Measurements from ENCODE around the gene CAPN15. TPM values are rescaled to one million over a fixed set of nuclear protein-coding genes. Genes with fewer than 3 reads are reported as not detected.

The CAPN15 gene
- total RNA-seq, 2 experiments from 2014 or later = 32.9 to 54.0 TPM

GRCh38 chr16:561957-562938 lies 34.7 kb downstream of the CAPN15 start:
- BruUV-seq (replicated peaks) = no TSS peak
- Histone ChIP-seq H3K4me1 (ENCODE audit: insufficient read depth, low read length, poor library complexity, severe bottlenecking) (peaks cover 15% of the 10 kb centered on the region), H3K27ac (ENCODE audit: low read depth, low read length, poor library complexity, severe bottlenecking) (no peak overlapping the region), H3K9me2 (ENCODE audit: insufficient read depth, low read length) (no peaks in the 10 kb centered on the region), H3K4me3 (ENCODE audit: low read depth, low read length, poor library complexity, severe bottlenecking) (no peak overlapping the region), H3K79me2 (ENCODE audit: insufficient read depth, low read depth, low read length) (no peaks in the 10 kb centered on the region), H2AFZ (ENCODE audit: low read length) (no peak overlapping the region), H3K4me2 (ENCODE audit: low read length) (no peak overlapping the region), H3K9me3 (ENCODE audit: low read length) (no peaks in the 10 kb centered on the region), H4K20me1 (ENCODE audit: insufficient read depth, low read length) (no peaks in the 10 kb centered on the region), H3K36me3 (ENCODE audit: insufficient read depth, low read length) (no peaks in the 10 kb centered on the region)
- POLR2A ChIA-PET = interaction anchor here (0.5 kb wide), 1 partner anchor 33 kb away, joined by 5 read pairs; no protein-coding TSS in a partner anchor
- CTCF ChIA-PET (ENCODE audit: unreplicated experiment) = no interaction called here
- no peak for DNase-seq (ENCODE audit: low spot score)
- intact Hi-C loops (cut with micrococcal nuclease; ENCODE audit: unreplicated experiment) = no loop called here
- TF ChIP-seq CTCF (conservative IDR thresholded peaks at IDR 0.05; ENCODE audit: low read length) (no peak), EZH2phosphoT487 (IDR thresholded peaks at IDR 0.05; ENCODE audit: borderline replicate concordance, low read depth, low read length) (no peak)

- ChIA-PET POLR2A (no interaction called here), CTCF (ENCODE audit: unreplicated experiment) (no interaction called here)
- no peak overlapping the region for H3K27ac ChIP-seq (ENCODE audit: low read depth, low read length, poor library complexity, severe bottlenecking)
- no peaks in the 10 kb centered on the region for H3K79me2 ChIP-seq (ENCODE audit: insufficient read depth, low read depth, low read length)
- BruUV-seq (replicated peaks) = no TSS peak
- intact Hi-C loops (cut with micrococcal nuclease; ENCODE audit: unreplicated experiment) = no loop called here
- no peaks in the 10 kb centered on the region for H3K9me2 ChIP-seq (ENCODE audit: insufficient read depth, low read length)
- no peak overlapping the region for H3K4me2 ChIP-seq (ENCODE audit: low read length)
- no peaks in the 10 kb centered on the region for H3K36me3 ChIP-seq (ENCODE audit: insufficient read depth, low read length)
- no peak for DNase-seq (ENCODE audit: low spot score)
- TF ChIP-seq CTCF (conservative IDR thresholded peaks at IDR 0.05; ENCODE audit: low read length) = no peak
- H3K4me1 ChIP-seq (ENCODE audit: insufficient read depth, low read length, poor library complexity, severe bottlenecking) = peaks cover 20% of the 10 kb centered on the region
- no peak overlapping the region for H3K4me3 ChIP-seq (ENCODE audit: low read depth, low read length, poor library complexity, severe bottlenecking)
- H3K9me3 ChIP-seq (ENCODE audit: low read length) = no peaks in the 10 kb centered on the region
- H4K20me1 ChIP-seq (ENCODE audit: insufficient read depth, low read length) = no peaks in the 10 kb centered on the region
- no peak overlapping the region for H2AFZ ChIP-seq (ENCODE audit: low read length)
Observed at GRCh38 chr16:563072-563644, 35.6 kb downstream of the CAPN15 start.
